Psoas muscle (tissue), 8 donors: ENCODE results near the gene GPS1. TPM values are rescaled to one million over a fixed set of nuclear protein-coding genes. Genes with fewer than 3 reads are reported as not detected.

Source experiments
- ATAC-seq, 4 donors: fragments of 200-7000 bp; cut with Tn5 transposase; one replicate each; pipeline ENCODE4 v1.9.1; 2020; ENCODE audit warnings: moderate library complexity in 3 of 4, mild to moderate bottlenecking in 2 of 4
- DNase-seq, 2 donors: peaks; one replicate each; pipeline ENCODE4 v3.0.0-alpha.2; 2020
- H3K27ac ChIP-seq: fragments of 200-600 bp; one replicate; pipeline ENCODE4 v1.8.0; 2022
- H3K27me3 ChIP-seq, 3 donors: fragments of 200-600 bp in 1 of 3; one replicate each; pipeline versions ENCODE4 v1.6.1 to v1.8.0; 2013 to 2022; ENCODE audit warnings: low read length in 2 of 3, mild to moderate bottlenecking in 2 of 3, moderate library complexity in 1 of 3; ENCODE audit not compliant: insufficient read depth in 3 of 3
- H3K36me3 ChIP-seq, 2 donors: fragments of 200-600 bp in 1 of 2; one replicate each; pipeline versions ENCODE4 v1.6.1 to v1.8.0; 2013 to 2022; ENCODE audit warnings: low read depth in 1 of 2, mild to moderate bottlenecking in 1 of 2, moderate library complexity in 1 of 2; ENCODE audit not compliant: insufficient read depth in 1 of 2
- H3K4me1 ChIP-seq: fragments of 200-600 bp; one replicate; pipeline ENCODE4 v1.8.0; 2022
- H3K4me3 ChIP-seq: fragments of 200-600 bp; one replicate; pipeline ENCODE4 v1.8.0; 2022; ENCODE audit warnings: mild to moderate bottlenecking
- H3K9me3 ChIP-seq: fragments of 200-600 bp; one replicate; pipeline ENCODE4 v1.8.0; 2022
- CTCF ChIP-seq: fragments of 200-600 bp; IDR thresholded peaks from one replicate; pipeline ENCODE4 v1.8.0; 2022; ENCODE audit warnings: antibody characterized with exemption
- WGBS, 3 donors: extraction: QIAGEN DNeasy Blood & Tissue Kit; methylation state at CpG; one replicate each; pipeline versions ENCODE4 v1.1.6 to v1.1.7; 2013; 5-methylcytosine and 5-hydroxymethylcytosine counted together
- intact Hi-C, 2 donors: fragments of 100-400 bp; cut with DNase I; formaldehyde crosslinking; loops; one replicate each; pipeline versions ENCODE4 v1.11.0 to v1.14.2; 2022
- polyA plus RNA-seq, 3 donors: library from polyadenylated mRNA; stranded (reverse); fragments of 200-250 nt; gene quantifications; one replicate each; pipeline ENCODE4 v1.2.3, GENCODE V29; 2013
- total RNA-seq, 4 donors: library from RNA; stranded (reverse); fragmentation: NEBNext Ultra II Directional in 2 of 4; extraction: Animal tissue kit (Norgen Biotek cat#: 25700) in 2 of 4; gene quantifications; one replicate each; pipeline versions ENCODE4 v1.2.1 to v1.2.4, GENCODE V29; 2021 to 2023
- donor health status: healthy with polysubstance abuse.
- donor health status: DM: no; HTN: no; CAD: no; lungs with moderate emphysema.
- donor health status: Bipolar disorder and iron deficiency.
- donor health status: healthy.
- donor health status: DM: yes; HTN: yes; CAD: no.
- donor health status: DM: no; HTN: no; CAD: no.
- donor health status: DM: no; HTN: no; CAD: no.
- donor health status: DM: yes; HTN: yes; CAD: no.

Gene GPS1
- total and polyA plus RNA-seq, 7 donors: 87.1 to 114 (median 104) TPM

GRCh38 chr17:82013772-82014321 is 37.9 kb upstream of the GPS1 start:
- no peaks in the 10 kb centered on the region for H3K9me3 ChIP-seq
- H3K27ac ChIP-seq: no peak overlapping the region
- H3K27me3 ChIP-seq: no peaks in the 10 kb centered on the region
- no peak for DNase-seq
- peaks cover 0 to 41% of the 10 kb centered on the region in 2 donors for H3K36me3 ChIP-seq
- no peak for ATAC-seq
- WGBS, 3 donors: 72 to 90% (median 84%) methylated on average over 15 to 16 of the region's 16 CpGs
- intact Hi-C loops: no loop called here
- no peak for TF ChIP-seq CTCF
- no peak overlapping the region for H3K4me3 ChIP-seq
- H3K4me1 ChIP-seq: peaks cover 16% of the 10 kb centered on the region

GRCh38 chr17:82014432-82014831 is 37.3 kb upstream of the GPS1 start:
- peaks cover 0 to 35% of the 10 kb centered on the region in 2 donors for H3K36me3 ChIP-seq
- intact Hi-C loops: no loop called here
- no peak for TF ChIP-seq CTCF
- H3K27ac ChIP-seq: no peak overlapping the region
- DNase-seq (no peak), ATAC-seq (no peak)
- peaks cover 21% of the 10 kb centered on the region for H3K4me1 ChIP-seq
- WGBS, 3 donors: 67 to 79% (median 68%) methylated on average over 23 of the region's 23 CpGs
- H3K4me3 ChIP-seq: no peak overlapping the region
- no peaks in the 10 kb centered on the region for H3K9me3 ChIP-seq
- no peaks in the 10 kb centered on the region for H3K27me3 ChIP-seq

- Histone ChIP-seq H3K36me3 (peaks cover 0 to 32% of the 10 kb centered on the region in 2 donors), H3K27me3 (no peaks in the 10 kb centered on the region), H3K27ac (no peak overlapping the region), H3K4me1 (peaks cover 23% of the 10 kb centered on the region), H3K9me3 (no peaks in the 10 kb centered on the region), H3K4me3 (no peak overlapping the region)
- intact Hi-C loops: loop anchor here in 1 of 2 donors (5.0 kb wide), 1 partner anchor 38 kb away; the partner anchor contains the start of gene ASPSCR1
- DNase-seq (no peak), ATAC-seq (no peak)
- WGBS, 3 donors: 83 to 86% (median 85%) methylated on average over 13 of the region's 13 CpGs
- no peak for TF ChIP-seq CTCF
These were observed 36.8 kb upstream of the GPS1 start for GRCh38 chr17:82014971-82015310.

GRCh38 chr17:82015311-82015971 is 36.3 kb upstream of the GPS1 start:
- peaks cover 0 to 27% of the 10 kb centered on the region in 2 donors for H3K36me3 ChIP-seq
- 80 to 82% (median 81%) methylated on average over 23 to 24 of the region's 24 CpGs for whole genome bisulfite sequencing, 3 donors
- TF ChIP-seq CTCF: no peak
- H3K27ac ChIP-seq: no peak overlapping the region
- DNase-seq (no peak), ATAC-seq (no peak)
- H3K4me1 ChIP-seq: peaks cover 25% of the 10 kb centered on the region
- H3K9me3 ChIP-seq: no peaks in the 10 kb centered on the region
- intact Hi-C loops: loop anchor here in 1 of 2 donors (5.0 kb wide), 1 partner anchor 38 kb away; the partner anchor contains the start of gene ASPSCR1
- no peak overlapping the region for H3K4me3 ChIP-seq
- H3K27me3 ChIP-seq: no peaks in the 10 kb centered on the region
